Panc1 (cell line): ENCODE measurements around the gene OSBPL10. TPM values are rescaled to one million over a fixed set of nuclear protein-coding genes. Genes with fewer than 3 reads are reported as not detected.

Experiments
- ATAC-seq: fragments of 200-7000 bp; cut with Tn5 transposase; 2 replicates; pipeline ENCODE4 v1.9.1; 2020; ENCODE audit warnings: mild to moderate bottlenecking, moderate library complexity
- BruUV-seq: library from RNA; stranded (reverse); fragments of 400-500 nt; replicated peaks from 2 replicates; lab custom pipeline; 2021; lab: Mats Ljungman, UMichigan
- CTCF ChIA-PET: fragments of 300-600 bp; sonication (Branson Sonifier 250); formaldehyde crosslinking; loops from one replicate; lab custom pipeline; 2022; ENCODE audit warnings: antibody characterized with exemption; lab: Charles Lee
- POLR2A ChIA-PET: fragments of 300-600 bp; sonication (Branson Sonifier 250); formaldehyde crosslinking; loops from one replicate; lab custom pipeline; 2022; ENCODE audit warnings: antibody characterized with exemption; lab: Charles Lee
- DNase-seq: peaks from one replicate; pipeline ENCODE4 v3.0.0-alpha.2; 2010; ENCODE audit warnings: low read depth, low spot score
- H3K27ac ChIP-seq: 2 replicates; pipeline ENCODE4 v1.5.1; 2011; ENCODE audit warnings: mild to moderate bottlenecking, low read length, inconsistent platforms
- H3K27me3 ChIP-seq: fragments of 200-500 bp; sonication (Bioruptor generic); 2 replicates; pipeline ENCODE4 v1.6.0; 2014; ENCODE audit warnings: low read length, inconsistent platforms; ENCODE audit not compliant: control insufficient read depth, insufficient read depth
- H3K36me3 ChIP-seq: fragments of 200-500 bp; sonication (Bioruptor generic); 2 replicates; pipeline ENCODE4 v1.5.1; 2014; ENCODE audit warnings: inconsistent platforms, mild to moderate bottlenecking, low read length, moderate library complexity; ENCODE audit not compliant: control insufficient read depth, insufficient read depth
- H3K4me1 ChIP-seq: 2 replicates; pipeline ENCODE4 v1.5.1; 2011; ENCODE audit warnings: inconsistent platforms, mild to moderate bottlenecking, low read length, moderate library complexity; ENCODE audit not compliant: control insufficient read depth, insufficient read depth
- H3K4me3 ChIP-seq, 2 experiments: 2 replicates each; pipeline ENCODE4 v1.5.1; 2011 to 2012; ENCODE audit warnings: low read depth in 2 of 2, low read length in 2 of 2, mild to moderate bottlenecking in 2 of 2, inconsistent platforms in 1 of 2, moderate library complexity in 1 of 2
- H3K9me3 ChIP-seq: fragments of 200-500 bp; sonication (Bioruptor generic); 2 replicates; pipeline ENCODE4 v1.5.1; 2014; ENCODE audit warnings: low read depth, mild to moderate bottlenecking, inconsistent platforms, low read length, moderate library complexity; ENCODE audit not compliant: control insufficient read depth, insufficient read depth
- CTCF ChIP-seq: fragments of 450-650 bp; IDR thresholded peaks from 2 replicates; pipeline ENCODE4 v1.5.1; 2017; ENCODE audit warnings: mild to moderate bottlenecking
- POLR2AphosphoS5 ChIP-seq: IDR thresholded peaks from 2 replicates; pipeline ENCODE4 v1.6.1; 2012; ENCODE audit warnings: mild to moderate bottlenecking, low read depth, low read length, moderate library complexity
- REST ChIP-seq, 2 experiments: IDR thresholded peaks; 2 replicates each; pipeline ENCODE4 v1.6.1; 2011 to 2012; ENCODE audit warnings: low read depth in 2 of 2, control low read depth in 1 of 2, low read length in 1 of 2, mild to moderate bottlenecking in 1 of 2, moderate library complexity in 1 of 2; ENCODE audit not compliant: insufficient read depth in 1 of 2
- SIN3A ChIP-seq: IDR thresholded peaks from 2 replicates; pipeline ENCODE4 v1.6.1; 2012; ENCODE audit warnings: low read depth, mild to moderate bottlenecking, low read length, moderate library complexity, borderline replicate concordance; ENCODE audit not compliant: insufficient read depth
- TCF7L2 ChIP-seq: IDR thresholded peaks from 2 replicates; pipeline ENCODE4 v1.6.1; 2011; ENCODE audit warnings: mild to moderate bottlenecking, low read depth, low read length, inconsistent platforms
- in situ Hi-C: cut with HindIII; loops from 2 replicates; pipeline ENCODE4 v1.10.0; 2016; ENCODE audit warnings: low sequenced_read_pairs, low pct_unique_long_range_greater_than_20kb
- intact Hi-C: fragments of 100-400 bp; cut with micrococcal nuclease; formaldehyde crosslinking; loops from one replicate; pipeline ENCODE4 v1.10.0; 2022; ENCODE audit not compliant: unreplicated experiment
- total RNA-seq: library from RNA; stranded (reverse); gene quantifications from one replicate; pipeline ENCODE4 v1.2.1, GENCODE V29; 2021; ENCODE audit not compliant: unreplicated experiment

OSBPL10 gene
- total RNA-seq, 1 experiment from 2014 or later, result 88.1 TPM

DNA sequence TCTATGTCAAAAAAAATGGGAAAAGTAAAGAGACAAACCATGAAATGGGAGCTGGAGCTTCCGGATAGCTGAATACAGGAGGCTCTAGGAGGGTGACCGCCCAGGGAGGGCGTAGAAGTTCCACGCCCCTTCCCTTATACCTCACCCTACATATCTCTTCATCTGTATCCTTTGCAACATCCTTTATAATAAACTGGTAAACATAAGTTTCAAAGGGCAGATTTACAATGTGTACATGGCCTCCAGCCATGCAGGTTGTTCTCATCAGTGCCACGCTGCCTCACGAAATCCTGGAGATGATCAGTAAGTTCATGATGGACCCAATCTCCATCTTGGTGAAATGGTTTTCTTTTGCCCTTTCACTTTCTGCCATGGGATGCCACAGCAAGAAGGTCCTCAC is 121.8 kb downstream of the OSBPL10 start:
- CTCF ChIA-PET, result no interaction called here
- in situ Hi-C loops, result no loop called here

GRCh38 chr3:31858439-31858838 is 122.6 kb downstream of the OSBPL10 start:
- Histone ChIP-seq H3K36me3 (no peaks in the 10 kb centered on the region; the same call in 1 of the 2 replicates), H3K27ac (no peak overlapping the region), H3K4me3 (no peak overlapping the region), H3K9me3 (no peaks in the 10 kb centered on the region), H3K4me1 (peaks cover 8% of the 10 kb centered on the region; the same call in 1 of the 2 replicates), H3K27me3 (no peaks in the 10 kb centered on the region)
- in situ Hi-C loops (no loop called here), intact Hi-C loops (no loop called here)
- TF ChIP-seq POLR2AphosphoS5 (no peak), CTCF (peak; percentile 21; the same call in 1 of the 2 replicates)
- ChIA-PET CTCF (no interaction called here), POLR2A (no interaction called here)
- DNase-seq, result no peak
- 0 out of 2 replicates have a peak, but pooled peaks have one; percentile 63 for ATAC-seq
- BruUV-seq, result no TSS peak

More for the DNA sequence above, 121.8 kb downstream of the OSBPL10 start:
- no peaks in the 10 kb centered on the region; the same call in 1 of the 2 replicates for H3K36me3 ChIP-seq
- no peaks in the 10 kb centered on the region for H3K9me3 ChIP-seq
- TF ChIP-seq POLR2AphosphoS5 (no peak), CTCF (no peak), TCF7L2 (no peak), REST (IDR thresholded peaks at IDR 0.05; ENCODE audit: insufficient read depth in 1 of 2, low read depth in 2 of 2, low read length in 1 of 2) (no peak), SIN3A (no peak)
- peaks cover 8% of the 10 kb centered on the region; the same call in 1 of the 2 replicates for H3K4me1 ChIP-seq
- POLR2A ChIA-PET, result no interaction called here
- intact Hi-C loops, result no loop called here
- no peak for DNase-seq
- no peaks in the 10 kb centered on the region for H3K27me3 ChIP-seq
- BruUV-seq, result no TSS peak
- no peak for ATAC-seq
- H3K4me3 ChIP-seq, result no peak overlapping the region
- no peak overlapping the region for H3K27ac ChIP-seq
